Left ventricle myocardium inferior (tissue), 1 donor: ENCODE measurements around the gene GPR107. TPM values are rescaled to one million over a fixed set of nuclear protein-coding genes. Genes with fewer than 3 reads are reported as not detected.

Source experiments
- DNase-seq: peaks from one replicate; pipeline ENCODE4 v3.0.0-alpha.2; 2020
- H3K27ac ChIP-seq: fragments of 200-600 bp; replicated peaks from 2 replicates; pipeline ENCODE4 v1.8.0; 2021
- H3K27me3 ChIP-seq: fragments of 200-600 bp; 2 replicates; pipeline ENCODE4 v1.8.0; 2021; ENCODE audit warnings: low read depth
- H3K36me3 ChIP-seq: fragments of 200-600 bp; 2 replicates; pipeline ENCODE4 v1.8.0; 2021
- H3K4me1 ChIP-seq: fragments of 200-600 bp; 2 replicates; pipeline ENCODE4 v1.8.0; 2021
- H3K4me3 ChIP-seq: fragments of 200-600 bp; 2 replicates; pipeline ENCODE4 v1.8.0; 2021; ENCODE audit warnings: mild to moderate bottlenecking, moderate library complexity
- H3K9me3 ChIP-seq: fragments of 200-600 bp; replicated peaks from 2 replicates; pipeline ENCODE4 v1.8.0; 2021
- CTCF ChIP-seq: fragments of 200-600 bp; IDR thresholded peaks from 2 replicates; pipeline ENCODE4 v1.8.0; 2021; ENCODE audit warnings: antibody characterized with exemption, mild to moderate bottlenecking, borderline replicate concordance
- intact Hi-C: fragments of 100-400 bp; cut with micrococcal nuclease; formaldehyde crosslinking; loops from one replicate; pipeline ENCODE4 v1.11.0; 2022
- total RNA-seq: library from RNA; stranded (reverse); fragmentation: NEBNext Ultra II Directional; extraction: Animal tissue kit (Norgen Biotek cat#: 25700); gene quantifications from one replicate; pipeline ENCODE4 v1.2.1, GENCODE V29; 2021
- donor health status: DM: no; HTN: yes; CAD: no; lungs with severe emphysema.

GPR107 gene
- total RNA-seq, 1 donor from 2014 or later: 23.3 TPM

- intact Hi-C loops: loop anchor here (5.0 kb wide), 1 partner anchor 130 kb away; no protein-coding TSS in a partner anchor
- Histone ChIP-seq H3K4me3 (no peak overlapping the region), H3K36me3 (peaks cover 71% of the 10 kb centered on the region), H3K27me3 (no peaks in the 10 kb centered on the region), H3K4me1 (peaks cover 12% of the 10 kb centered on the region), H3K9me3 (no peaks in the 10 kb centered on the region), H3K27ac (no peak overlapping the region)
- TF ChIP-seq CTCF: peak; percentile 83
- peak; percentile 75 for DNase-seq
Measured at GRCh38 chr9:130107234-130107861, 53.6 kb downstream of the GPR107 start.

GRCh38 chr9:130107955-130108354 lies 54.2 kb downstream of the GPR107 start:
- TF ChIP-seq CTCF: no peak
- Histone ChIP-seq H3K27me3 (no peaks in the 10 kb centered on the region), H3K4me3 (no peak overlapping the region), H3K4me1 (peaks cover 13% of the 10 kb centered on the region), H3K36me3 (peaks cover 65% of the 10 kb centered on the region), H3K9me3 (no peaks in the 10 kb centered on the region), H3K27ac (no peak overlapping the region)
- DNase-seq: no peak
- intact Hi-C loops: loop anchor here (5.0 kb wide), 1 partner anchor 129 kb away; no protein-coding TSS in a partner anchor

GRCh38 chr9:130110166-130110565 lies 56.5 kb downstream of the GPR107 start:
- Histone ChIP-seq H3K27me3 (no peaks in the 10 kb centered on the region), H3K9me3 (no peaks in the 10 kb centered on the region), H3K4me3 (no peak overlapping the region), H3K27ac (no peak overlapping the region), H3K4me1 (peaks cover 6% of the 10 kb centered on the region), H3K36me3 (peaks cover 48% of the 10 kb centered on the region)
- intact Hi-C loops: no loop called here
- no peak for TF ChIP-seq CTCF
- no peak for DNase-seq

- Histone ChIP-seq H3K27ac (no peak overlapping the region), H3K27me3 (no peaks in the 10 kb centered on the region), H3K4me1 (peaks cover 6% of the 10 kb centered on the region), H3K36me3 (peaks cover 47% of the 10 kb centered on the region), H3K4me3 (no peak overlapping the region), H3K9me3 (no peaks in the 10 kb centered on the region)
- intact Hi-C loops: no loop called here
- no peak for DNase-seq
- TF ChIP-seq CTCF: no peak
Measured at GRCh38 chr9:130110596-130111021, 56.9 kb downstream of the GPR107 start.

- DNase-seq: no peak
- Histone ChIP-seq H3K27me3 (no peaks in the 10 kb centered on the region), H3K4me3 (no peak overlapping the region), H3K9me3 (no peaks in the 10 kb centered on the region), H3K27ac (no peak overlapping the region), H3K4me1 (peaks cover 6% of the 10 kb centered on the region), H3K36me3 (peaks cover 54% of the 10 kb centered on the region)
- no peak for TF ChIP-seq CTCF
- intact Hi-C loops: no loop called here
Measured at GRCh38 chr9:130111786-130112537, 58.3 kb downstream of the GPR107 start.
